Limb (tissue), 2 donors: ENCODE results near the gene ARSB.
A peak's percentile ranks its signal among the peaks of the same experiment; 100 is the strongest.
"Not testable (repeated sequence)": the region's sequence is repeated elsewhere in the genome, so short reads cannot be mapped to it uniquely, and the experiment has no call there.

ENCODE experiments used
- DNase-seq, 2 donors: peaks; one replicate each; pipeline ENCODE4 v3.0.0-alpha.2; 2016; ENCODE audit errors: extremely low spot score in 2 of 2

Gene ARSB

GRCh38 chr5:78755822-78756429 lies 229.2 kb downstream of the ARSB start:
- DNase-seq = no peak

- DNase-seq = no peak
These were observed 230.5 kb downstream of the ARSB start for GRCh38 chr5:78754655-78755054.

GRCh38 chr5:78753093-78753531 lies 232.0 kb downstream of the ARSB start:
- no peak for DNase-seq

DNA sequence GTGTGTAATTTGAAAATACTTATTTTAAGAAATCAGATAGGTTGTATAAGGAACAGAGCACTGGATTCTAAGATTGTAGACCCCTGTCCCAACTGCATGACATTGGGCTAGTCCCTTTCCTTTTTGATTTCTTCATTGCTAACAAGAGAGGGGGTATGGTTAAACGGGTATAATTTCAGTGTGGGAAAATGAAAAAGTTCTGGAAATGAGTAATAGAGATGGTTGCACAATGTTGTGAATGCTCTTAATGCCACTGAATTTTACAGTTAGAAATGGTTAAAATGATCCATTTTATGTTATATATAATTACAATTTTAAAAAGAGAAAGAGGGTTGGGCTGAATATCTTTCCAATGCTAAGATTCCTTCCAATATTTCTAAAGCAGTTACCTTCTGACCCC lies 233.2 kb downstream of the ARSB start:
- no peak for DNase-seq

GRCh38 chr5:78750281-78750680 lies 234.8 kb downstream of the ARSB start:
- no peak for DNase-seq

DNA sequence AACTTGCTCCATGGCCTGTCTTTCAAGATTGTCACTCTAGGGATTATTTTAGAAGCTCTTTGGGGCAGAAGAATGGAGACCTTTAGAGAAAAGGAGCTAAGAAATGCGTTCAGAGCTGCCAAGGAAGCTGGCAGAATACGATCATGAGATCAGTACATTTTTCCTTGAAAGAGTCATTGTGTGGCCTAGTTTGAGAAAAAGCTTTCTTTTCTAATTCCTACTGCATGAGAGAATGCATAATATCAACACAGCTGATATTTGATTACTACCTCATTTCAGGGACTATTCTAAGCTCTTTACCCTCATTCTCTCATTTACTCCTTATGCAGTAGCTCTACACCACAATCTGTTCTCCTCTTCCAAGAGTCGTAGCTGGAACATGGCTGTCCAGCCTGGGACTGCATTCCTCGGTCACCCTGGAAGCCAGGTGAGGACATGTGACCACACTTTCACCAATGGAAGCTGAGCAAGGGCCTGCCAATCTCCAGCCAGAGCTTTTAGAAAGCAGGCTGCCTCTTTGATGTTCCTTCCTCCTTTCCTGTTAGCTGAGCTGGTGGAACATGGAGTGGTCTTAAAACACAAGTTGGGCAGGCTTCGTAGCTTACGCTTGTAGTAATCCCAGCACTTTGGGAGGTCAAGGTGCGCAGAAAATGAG lies 237.3 kb downstream of the ARSB start:
- DNase-seq = peak; percentile 36 to 71

GRCh38 chr5:78747055-78747454 lies 238.1 kb downstream of the ARSB start:
- DNase-seq = peak in 1 of 2 donors; percentile 59

GRCh38 chr5:78746021-78746770 lies 238.9 kb downstream of the ARSB start:
- peak in 1 of 2 donors; percentile 51 for DNase-seq

- no peak for DNase-seq
These were observed 240.1 kb downstream of the ARSB start for GRCh38 chr5:78744951-78745534.

GRCh38 chr5:78741019-78741418 lies 244.1 kb downstream of the ARSB start:
- DNase-seq = no peak

DNA sequence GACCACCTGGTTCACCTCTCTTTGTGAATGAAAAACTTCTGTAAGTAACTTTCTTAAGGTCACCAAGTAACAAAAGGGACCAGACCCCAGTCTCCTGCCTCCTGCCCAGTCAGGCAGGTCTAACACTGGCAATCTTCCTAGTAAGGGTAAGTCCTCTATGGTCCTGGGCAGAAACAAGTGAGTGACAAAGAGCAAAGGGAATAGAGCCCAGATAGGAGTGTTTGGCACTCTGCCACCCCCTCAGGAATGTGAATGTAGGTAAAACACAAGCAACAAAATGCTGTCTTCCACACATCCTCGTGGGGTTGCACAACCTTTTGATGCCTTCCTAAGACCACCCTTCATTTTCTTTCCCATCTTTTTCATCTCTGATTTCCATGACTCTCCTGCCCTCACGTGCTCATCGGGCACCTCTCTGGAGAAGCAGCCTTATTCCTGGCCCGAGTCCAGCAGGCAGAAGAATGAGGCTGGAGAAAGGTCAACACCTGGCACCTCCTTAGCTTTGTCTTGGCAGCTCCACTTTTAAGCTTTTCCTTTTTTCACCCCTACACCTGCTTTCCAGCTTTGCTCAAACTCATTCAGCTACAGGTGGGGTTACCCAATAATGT lies 246.3 kb downstream of the ARSB start:
- DNase-seq = no peak

GRCh38 chr5:78738104-78738503 lies 247.0 kb downstream of the ARSB start:
- no peak for DNase-seq

- DNase-seq = no peak
These were observed 249.2 kb downstream of the ARSB start for GRCh38 chr5:78735834-78736463.

GRCh38 chr5:78734950-78735349 lies 250.2 kb downstream of the ARSB start:
- no peak for DNase-seq

DNA sequence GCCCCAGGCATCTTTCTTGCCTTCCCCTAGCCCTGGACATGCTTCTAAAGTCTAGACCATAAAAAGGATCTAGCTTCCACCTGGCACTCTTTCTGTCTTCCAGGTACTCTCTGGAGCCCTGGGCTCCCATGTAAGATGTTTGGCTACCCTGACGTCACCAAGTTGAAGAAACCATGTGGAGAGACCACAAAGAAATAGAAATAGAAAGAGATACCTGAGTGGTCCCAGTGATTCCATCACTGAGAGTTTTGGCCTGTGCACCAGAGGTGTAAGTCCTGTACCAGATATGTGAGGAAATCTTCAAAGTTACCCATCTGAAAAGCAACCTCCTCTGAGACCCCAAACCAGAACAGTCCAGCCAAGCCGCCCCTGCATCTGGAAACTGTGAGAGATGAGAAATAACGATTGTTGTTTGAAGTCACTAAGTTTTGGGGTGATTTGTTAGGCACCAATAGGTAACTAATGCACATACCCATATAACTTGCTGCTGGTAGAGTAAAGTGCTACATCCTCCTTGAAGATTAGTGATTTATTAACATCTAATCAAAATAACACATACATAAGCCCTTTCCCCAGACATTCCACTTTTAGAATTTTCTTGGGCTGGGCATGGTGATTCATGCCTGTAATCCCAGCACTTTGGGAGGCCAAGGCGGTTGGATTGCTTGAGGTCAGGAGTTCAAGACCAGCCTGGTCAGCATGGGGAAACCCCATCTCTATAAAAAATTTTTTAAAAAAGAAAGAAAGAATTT lies 250.8 kb downstream of the ARSB start:
- no peak for DNase-seq

GRCh38 chr5:78732721-78733120 lies 252.4 kb downstream of the ARSB start:
- DNase-seq = not testable (repeated sequence)

DNA sequence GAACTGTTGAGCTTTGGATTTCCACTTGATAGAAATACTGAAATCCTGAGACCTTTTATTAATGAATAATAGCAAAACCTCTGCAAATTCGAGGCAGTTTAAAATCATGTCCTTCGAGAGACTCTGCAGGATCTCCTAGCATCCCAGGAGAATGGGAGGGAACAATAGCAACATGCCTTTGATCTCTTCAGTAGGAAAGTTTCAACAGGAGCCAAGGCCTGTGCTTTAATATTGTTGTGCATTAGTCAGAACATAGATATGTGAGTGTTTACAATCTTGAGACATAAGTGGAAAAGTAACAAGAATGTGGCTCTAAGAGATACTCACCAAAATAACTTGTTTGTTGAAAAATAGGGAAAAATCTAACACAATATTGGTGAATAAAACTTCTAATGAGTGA lies 253.2 kb downstream of the ARSB start:
- DNase-seq = no peak

DNA sequence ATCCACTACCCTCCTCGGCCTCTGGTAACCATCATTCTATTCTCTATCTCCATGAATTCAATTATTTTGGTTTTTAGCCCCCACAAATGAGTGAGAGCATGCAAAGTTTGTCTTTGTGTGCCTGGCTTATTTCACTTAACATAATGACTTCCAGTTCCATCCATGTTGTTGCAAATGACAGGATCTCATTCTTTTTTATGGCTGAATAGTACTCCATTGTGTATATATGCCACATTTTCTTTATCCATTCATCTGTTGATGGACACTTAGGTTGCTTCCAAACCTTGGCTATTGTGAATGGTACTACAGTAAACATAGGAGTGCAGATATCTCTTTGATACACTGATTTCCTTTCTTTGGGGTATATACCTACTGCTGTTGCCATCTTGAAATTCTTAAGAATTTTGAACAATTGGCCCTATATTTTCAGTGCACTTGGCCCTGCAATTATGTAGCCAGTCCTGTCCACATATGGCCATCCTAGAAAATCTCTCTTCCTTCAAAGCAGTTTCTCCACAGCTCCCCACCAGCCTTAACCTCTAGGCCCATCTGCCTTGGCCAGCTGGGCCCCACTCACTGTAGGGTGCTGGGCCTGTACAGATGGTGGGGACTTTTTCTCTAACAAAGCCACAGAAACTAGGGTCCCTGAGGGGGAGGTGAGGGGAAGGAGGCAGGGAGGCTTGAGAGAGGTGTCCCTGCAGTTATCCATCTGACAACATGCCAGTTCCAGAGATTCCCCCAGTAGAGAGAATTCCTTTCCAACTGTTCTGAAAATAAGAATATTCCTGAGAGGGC lies 254.6 kb downstream of the ARSB start:
- DNase-seq = no peak

DNA sequence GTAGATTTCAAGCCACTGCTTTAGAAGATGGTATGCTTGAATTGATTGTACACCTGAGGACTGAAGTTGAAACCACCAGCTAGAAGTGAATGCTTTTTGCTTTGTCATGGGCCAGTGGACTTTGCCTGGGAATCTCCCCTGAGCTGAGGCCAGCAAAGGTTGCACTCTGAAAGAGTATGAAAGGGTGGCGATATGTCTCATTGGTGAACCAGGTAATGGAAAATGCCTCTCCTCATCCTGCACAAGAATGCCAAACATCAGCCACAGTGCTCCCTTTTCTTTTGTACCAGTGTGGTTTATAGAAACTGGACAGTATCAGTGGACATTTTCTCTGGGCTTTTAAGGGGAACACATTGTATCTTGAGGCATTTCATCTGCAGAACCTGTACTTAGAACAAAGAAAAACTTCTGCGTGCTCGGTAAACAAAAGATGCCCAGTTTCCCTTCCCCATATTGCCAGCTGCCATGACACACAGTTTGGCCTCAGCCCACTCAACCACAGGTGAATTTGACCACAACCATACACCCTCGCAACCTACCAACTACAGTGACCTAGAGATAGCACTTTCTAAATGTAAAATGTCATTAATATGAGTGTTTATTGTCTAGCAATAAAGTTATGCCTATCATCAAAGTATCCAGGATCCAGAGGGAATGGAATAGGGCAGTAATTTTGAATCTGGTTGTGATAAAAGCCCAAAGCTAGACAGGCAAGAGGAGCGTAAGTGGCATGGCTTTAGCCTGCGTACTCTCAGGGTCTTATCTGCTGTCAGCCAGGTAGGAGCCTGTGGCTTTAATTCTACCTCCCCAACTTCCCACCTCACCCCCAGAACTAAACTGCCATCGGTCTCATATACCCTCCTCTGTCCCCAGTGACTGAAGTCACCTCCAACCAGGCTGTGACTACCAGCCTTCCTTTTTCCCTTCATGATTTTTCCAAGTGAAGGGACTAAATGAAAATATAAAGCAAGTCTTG lies 257.0 kb downstream of the ARSB start:
- DNase-seq = no peak
